IPS DF 19.7 (cell line): ENCODE results near the gene CCR5AS.
A peak's percentile ranks its signal among the peaks of the same experiment; 100 is the strongest.

Source experiments
- DNase-seq: peaks from one replicate; pipeline ENCODE4 v3.0.0-alpha.2; 2013; ENCODE audit warnings: low read depth, low spot score

CCR5AS gene

DNA sequence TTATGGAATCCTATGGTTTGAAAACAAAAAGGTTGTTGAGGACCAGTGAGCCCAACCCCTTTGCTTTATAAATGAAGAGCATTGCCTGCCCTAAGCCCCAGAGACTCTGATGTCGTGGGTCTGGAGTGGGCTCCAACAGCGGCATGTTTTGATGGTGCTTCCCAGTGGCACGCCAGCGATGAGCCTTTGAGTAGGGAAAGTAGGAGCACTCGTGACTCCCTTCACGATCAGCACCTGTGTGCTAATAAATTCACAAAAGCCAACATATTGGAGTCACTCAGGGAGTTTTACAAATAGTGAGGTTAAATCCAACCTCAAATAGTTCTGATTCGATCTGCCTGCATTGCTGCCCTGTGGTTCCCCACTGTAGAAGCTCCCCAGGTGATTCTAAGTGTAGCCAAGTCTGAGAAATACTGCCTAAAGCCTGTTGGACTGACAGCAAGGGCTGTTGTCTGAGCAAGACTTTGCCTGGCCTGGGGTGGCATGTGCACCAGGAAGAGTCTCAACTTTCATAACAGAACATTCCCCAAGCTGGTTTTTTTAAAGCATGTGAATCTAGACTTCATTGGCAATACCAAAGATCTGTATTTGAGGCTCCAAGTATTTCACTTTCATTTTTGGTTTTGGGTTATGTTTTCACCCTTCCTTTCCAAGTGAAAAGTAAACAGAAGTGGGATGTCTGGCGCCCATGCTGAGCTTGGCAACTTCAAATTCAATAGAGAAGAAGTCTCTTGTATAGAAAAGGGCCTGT is 26.2 kb downstream of the CCR5AS start:
- no peak for DNase-seq

DNA sequence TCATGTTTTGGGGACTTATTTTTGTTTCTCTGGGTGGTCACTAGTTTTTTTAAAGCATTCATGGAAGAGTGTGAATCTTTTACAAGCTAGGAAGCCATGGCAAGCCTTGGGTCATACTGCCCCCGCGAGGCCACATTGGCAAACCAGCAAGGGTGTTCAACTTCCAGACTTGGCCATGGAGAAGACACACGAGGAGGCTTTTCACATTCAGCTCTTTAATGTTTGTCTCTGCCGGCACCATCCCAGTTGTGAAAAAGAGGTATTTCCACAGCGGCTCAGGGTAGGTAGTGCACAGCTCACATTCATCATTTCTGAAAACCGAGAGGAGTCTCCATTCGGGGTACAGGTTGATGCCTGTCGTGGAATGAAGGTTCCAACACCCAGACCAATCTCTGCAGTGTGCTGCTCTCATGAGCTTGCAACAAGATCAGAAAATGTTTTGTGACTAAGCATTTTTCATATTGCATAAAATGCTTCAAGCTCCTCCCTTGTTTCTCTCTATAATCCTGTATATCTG is 28.4 kb downstream of the CCR5AS start:
- DNase-seq: peak; percentile 48

DNA sequence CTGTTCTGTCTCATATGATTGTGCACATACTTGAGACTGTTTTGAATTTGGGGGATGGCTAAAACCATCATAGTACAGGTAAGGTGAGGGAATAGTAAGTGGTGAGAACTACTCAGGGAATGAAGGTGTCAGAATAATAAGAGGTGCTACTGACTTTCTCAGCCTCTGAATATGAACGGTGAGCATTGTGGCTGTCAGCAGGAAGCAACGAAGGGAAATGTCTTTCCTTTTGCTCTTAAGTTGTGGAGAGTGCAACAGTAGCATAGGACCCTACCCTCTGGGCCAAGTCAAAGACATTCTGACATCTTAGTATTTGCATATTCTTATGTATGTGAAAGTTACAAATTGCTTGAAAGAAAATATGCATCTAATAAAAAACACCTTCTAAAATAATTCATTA is 31.1 kb downstream of the CCR5AS start:
- no peak for DNase-seq

DNA sequence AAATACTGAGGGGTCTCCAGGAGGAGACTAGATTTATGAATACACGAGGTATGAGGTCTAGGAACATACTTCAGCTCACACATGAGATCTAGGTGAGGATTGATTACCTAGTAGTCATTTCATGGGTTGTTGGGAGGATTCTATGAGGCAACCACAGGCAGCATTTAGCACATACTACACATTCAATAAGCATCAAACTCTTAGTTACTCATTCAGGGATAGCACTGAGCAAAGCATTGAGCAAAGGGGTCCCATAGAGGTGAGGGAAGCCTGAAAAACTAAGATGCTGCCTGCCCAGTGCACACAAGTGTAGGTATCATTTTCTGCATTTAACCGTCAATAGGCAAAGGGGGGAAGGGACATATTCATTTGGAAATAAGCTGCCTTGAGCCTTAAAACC is 31.6 kb downstream of the CCR5AS start:
- DNase-seq: no peak

DNA sequence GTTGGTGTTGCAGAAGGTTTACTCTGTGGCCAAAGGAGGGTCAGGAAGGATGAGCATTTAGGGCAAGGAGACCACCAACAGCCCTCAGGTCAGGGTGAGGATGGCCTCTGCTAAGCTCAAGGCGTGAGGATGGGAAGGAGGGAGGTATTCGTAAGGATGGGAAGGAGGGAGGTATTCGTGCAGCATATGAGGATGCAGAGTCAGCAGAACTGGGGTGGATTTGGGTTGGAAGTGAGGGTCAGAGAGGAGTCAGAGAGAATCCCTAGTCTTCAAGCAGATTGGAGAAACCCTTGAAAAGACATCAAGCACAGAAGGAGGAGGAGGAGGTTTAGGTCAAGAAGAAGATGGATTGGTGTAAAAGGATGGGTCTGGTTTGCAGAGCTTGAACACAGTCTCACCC is 32.1 kb downstream of the CCR5AS start:
- no peak for DNase-seq

DNA sequence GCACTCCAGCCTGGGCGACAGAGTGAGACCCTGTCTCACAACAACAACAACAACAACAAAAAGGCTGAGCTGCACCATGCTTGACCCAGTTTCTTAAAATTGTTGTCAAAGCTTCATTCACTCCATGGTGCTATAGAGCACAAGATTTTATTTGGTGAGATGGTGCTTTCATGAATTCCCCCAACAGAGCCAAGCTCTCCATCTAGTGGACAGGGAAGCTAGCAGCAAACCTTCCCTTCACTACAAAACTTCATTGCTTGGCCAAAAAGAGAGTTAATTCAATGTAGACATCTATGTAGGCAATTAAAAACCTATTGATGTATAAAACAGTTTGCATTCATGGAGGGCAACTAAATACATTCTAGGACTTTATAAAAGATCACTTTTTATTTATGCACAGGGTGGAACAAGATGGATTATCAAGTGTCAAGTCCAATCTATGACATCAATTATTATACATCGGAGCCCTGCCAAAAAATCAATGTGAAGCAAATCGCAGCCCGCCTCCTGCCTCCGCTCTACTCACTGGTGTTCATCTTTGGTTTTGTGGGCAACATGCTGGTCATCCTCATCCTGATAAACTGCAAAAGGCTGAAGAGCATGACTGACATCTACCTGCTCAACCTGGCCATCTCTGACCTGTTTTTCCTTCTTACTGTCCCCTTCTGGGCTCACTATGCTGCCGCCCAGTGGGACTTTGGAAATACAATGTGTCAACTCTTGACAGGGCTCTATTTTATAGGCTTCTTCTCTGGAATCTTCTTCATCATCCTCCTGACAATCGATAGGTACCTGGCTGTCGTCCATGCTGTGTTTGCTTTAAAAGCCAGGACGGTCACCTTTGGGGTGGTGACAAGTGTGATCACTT is 34.1 kb downstream of the CCR5AS start:
- DNase-seq: no peak

DNA sequence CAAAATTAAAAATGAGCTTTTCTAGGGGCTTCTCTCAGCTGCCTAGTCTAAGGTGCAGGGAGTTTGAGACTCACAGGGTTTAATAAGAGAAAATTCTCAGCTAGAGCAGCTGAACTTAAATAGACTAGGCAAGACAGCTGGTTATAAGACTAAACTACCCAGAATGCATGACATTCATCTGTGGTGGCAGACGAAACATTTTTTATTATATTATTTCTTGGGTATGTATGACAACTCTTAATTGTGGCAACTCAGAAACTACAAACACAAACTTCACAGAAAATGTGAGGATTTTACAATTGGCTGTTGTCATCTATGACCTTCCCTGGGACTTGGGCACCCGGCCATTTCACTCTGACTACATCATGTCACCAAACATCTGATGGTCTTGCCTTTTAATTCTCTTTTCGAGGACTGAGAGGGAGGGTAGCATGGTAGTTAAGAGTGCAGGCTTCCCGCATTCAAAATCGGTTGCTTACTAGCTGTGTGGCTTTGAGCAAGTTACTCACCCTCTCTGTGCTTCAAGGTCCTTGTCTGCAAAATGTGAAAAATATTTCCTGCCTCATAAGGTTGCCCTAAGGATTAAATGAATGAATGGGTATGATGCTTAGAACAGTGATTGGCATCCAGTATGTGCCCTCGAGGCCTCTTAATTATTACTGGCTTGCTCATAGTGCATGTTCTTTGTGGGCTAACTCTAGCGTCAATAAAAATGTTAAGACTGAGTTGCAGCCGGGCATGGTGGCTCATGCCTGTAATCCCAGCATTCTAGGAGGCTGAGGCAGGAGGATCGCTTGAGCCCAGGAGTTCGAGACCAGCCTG is 35.1 kb downstream of the CCR5AS start:
- no peak for DNase-seq

DNA sequence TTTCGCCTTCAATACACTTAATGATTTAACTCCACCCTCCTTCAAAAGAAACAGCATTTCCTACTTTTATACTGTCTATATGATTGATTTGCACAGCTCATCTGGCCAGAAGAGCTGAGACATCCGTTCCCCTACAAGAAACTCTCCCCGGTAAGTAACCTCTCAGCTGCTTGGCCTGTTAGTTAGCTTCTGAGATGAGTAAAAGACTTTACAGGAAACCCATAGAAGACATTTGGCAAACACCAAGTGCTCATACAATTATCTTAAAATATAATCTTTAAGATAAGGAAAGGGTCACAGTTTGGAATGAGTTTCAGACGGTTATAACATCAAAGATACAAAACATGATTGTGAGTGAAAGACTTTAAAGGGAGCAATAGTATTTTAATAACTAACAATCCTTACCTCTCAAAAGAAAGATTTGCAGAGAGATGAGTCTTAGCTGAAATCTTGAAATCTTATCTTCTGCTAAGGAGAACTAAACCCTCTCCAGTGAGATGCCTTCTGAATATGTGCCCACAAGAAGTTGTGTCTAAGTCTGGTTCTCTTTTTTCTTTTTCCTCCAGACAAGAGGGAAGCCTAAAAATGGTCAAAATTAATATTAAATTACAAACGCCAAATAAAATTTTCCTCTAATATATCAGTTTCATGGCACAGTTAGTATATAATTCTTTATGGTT is 35.9 kb downstream of the CCR5AS start, which contains the start of gene CCR5:
TSS of gene CCR5 (plus strand) at position 108 of the 680 bp plus-strand sequence. CDS start 1,957 bp downstream, outside the sequence.
- DNase-seq: no peak

DNA sequence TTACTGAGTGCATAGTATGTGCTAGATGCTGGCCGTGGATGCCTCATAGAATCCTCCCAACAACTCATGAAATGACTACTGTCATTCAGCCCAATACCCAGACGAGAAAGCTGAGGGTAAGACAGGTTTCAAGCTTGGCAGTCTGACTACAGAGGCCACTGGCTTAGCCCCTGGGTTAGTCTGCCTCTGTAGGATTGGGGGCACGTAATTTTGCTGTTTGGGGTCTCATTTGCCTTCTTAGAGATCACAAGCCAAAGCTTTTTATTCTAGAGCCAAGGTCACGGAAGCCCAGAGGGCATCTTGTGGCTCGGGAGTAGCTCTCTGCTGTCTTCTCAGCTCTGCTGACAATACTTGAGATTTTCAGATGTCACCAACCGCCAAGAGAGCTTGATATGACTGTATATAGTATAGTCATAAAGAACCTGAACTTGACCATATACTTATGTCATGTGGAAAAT is 37.2 kb downstream of the CCR5AS start:
- no peak for DNase-seq

DNA sequence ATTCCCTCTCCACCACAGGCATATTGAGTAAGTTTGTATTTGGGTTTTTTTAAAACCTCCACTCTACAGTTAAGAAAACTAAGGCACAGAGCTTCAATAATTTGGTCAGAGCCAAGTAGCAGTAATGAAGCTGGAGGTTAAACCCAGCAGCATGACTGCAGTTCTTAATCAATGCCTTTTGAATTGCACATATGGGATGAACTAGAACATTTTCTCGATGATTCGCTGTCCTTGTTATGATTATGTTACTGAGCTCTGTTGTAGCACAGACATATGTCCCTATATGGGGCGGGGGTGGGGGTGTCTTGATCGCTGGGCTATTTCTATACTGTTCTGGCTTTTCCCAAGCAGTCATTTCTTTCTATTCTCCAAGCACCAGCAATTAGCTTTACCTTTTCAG is 37.7 kb downstream of the CCR5AS start:
- DNase-seq: no peak

DNA sequence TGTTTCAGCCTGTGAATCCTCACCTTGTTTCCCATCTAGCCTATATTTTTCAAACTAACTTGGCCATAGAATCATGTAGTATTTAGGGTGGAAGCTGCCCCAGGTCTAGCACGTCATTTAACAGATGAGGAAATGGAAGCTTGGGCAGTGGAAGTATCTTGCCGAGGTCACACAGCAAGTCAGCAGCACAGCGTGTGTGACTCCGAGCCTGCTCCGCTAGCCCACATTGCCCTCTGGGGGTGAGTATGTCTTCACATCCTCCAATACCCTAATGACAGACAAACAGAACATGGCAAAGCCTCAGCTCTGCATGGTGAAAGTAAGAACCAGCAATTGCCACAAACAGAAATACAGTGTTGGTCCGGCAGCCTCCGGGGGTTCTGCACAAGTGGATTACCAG is 38.3 kb downstream of the CCR5AS start:
- DNase-seq: peak; percentile 35

DNA sequence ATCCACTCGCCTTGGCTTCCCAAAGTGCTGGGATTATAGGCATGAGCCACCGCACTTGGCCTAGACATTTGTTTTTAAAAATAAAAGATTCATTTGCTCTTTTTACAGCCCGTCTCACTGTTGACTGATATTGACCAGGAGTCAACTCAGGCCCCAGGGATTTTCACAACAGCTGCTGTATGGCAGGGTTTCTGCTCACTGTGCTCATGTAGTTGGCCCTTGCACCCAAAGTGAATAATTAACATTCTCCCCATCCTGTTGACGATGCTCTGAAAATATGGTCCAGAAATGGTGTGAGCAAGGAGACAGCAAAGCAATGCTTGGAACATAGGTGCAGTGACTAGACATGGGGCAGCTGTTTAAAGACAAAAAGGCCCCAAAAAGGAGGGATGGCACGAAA is 39.1 kb downstream of the CCR5AS start:
- no peak for DNase-seq

DNA sequence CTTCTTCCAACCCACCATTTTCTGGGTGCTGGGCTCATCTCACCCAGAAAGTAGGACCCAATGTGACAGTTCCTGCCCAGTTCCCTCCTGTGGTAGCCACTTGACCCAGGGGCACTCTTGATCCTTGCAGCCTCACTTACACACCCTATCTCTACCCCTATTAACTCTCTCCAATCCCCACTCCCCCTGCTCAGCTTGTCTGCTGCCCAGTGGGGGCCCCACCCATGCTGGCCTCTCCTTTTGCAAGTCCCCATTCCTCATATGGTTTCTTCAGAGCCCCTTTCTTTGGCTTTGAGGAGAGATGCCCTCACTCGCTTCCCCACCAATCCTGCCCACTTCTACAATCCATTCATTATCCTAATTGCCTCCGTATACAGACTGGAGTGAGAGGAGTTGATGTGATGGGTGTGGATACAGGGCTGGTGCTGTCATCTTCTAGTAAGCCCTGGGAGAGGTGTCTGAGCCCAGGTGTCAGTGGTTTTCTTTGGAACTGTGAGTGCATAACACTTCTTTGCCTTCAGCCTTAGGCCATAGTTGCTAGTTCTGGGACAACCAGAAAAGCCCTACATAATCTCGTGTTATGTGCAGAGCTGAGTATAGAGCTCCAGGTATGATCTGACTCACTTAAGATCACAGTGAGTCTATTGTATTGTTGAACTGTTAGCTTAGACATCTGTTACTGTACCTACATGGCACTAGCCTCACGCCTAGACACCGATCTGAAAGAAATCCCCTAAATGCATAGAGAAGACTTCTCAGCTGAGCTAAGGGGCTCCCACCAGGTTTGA is 40.9 kb downstream of the CCR5AS start:
- no peak for DNase-seq

DNA sequence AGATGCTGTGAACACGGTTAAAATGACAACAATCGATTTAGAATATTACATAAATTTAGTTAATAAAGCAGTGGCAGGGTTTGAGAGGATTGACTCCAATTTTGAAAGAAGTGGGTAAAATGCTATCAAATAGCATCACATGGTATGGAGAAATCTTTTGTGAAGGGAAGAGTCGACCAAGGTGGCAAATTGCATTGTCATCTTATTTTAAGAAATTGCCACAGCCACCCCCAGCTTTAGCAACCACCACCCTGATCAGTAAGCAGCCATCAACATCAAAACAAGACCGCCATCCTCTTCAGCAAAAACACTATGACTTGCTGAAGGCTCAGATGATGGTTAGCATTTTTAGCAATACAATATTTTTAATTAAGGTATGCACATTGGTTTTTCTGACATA is 41.8 kb downstream of the CCR5AS start:
- DNase-seq: no peak

DNA sequence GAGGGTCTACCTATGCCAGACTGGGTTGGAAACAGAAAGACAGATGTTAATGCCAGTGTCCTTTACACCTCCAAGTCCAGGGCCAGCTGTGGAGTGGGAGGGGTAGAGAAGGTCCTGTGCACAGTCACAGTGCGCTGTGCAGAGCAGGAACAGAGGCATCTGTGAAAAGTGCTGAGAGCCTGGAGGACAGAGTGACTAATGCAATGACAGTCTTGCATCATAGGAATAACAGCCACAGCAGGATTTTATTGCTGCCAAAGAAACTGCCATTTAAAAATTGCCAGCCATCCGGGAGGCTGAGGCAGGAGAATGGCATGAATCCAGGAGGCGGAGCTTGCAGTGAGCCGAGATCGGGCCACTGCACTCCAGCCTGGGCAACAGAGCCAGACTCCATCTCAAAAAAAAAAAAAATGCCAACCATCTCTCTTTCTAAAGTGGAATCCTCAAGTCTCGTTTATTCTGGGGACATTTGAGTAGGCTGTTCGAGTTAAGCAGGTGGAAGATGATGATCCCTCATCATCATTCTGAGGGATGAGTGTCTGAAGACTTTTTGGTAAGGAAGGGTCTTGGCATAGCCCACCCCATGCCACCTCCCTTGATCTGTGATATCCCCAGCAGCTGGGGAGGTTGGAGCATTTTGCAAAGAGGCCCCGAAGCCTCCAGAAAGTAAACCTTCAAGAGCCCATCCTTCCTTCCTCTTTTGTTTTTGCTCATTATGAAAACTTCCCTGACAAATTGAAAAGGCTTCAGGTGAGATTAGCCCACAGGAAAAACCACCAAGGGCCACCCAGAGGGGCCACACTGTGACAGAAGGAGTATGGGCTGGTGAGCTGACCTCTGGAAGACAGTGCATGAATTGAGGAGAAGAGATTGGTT is 45.2 kb downstream of the CCR5AS start:
- no peak for DNase-seq

DNA sequence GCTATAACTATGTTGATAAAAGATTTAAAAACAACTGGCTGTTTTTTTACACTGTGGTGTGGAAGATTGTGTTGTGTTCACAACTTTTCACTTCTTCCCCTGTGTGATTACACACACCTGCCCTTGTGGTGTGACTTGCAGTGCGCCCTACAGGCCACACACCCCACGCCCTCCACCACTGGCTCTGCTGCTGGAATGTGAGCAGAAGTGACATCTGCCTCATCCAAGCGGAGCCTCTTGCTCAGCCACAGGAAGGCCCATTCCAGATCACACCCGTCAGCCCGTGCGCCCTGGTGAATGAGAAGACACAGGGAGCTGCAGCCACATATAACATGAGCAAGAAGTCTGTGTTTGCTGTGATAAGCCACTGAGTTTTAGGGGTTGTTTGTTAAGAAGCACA is 46.0 kb downstream of the CCR5AS start:
- no peak for DNase-seq

DNA sequence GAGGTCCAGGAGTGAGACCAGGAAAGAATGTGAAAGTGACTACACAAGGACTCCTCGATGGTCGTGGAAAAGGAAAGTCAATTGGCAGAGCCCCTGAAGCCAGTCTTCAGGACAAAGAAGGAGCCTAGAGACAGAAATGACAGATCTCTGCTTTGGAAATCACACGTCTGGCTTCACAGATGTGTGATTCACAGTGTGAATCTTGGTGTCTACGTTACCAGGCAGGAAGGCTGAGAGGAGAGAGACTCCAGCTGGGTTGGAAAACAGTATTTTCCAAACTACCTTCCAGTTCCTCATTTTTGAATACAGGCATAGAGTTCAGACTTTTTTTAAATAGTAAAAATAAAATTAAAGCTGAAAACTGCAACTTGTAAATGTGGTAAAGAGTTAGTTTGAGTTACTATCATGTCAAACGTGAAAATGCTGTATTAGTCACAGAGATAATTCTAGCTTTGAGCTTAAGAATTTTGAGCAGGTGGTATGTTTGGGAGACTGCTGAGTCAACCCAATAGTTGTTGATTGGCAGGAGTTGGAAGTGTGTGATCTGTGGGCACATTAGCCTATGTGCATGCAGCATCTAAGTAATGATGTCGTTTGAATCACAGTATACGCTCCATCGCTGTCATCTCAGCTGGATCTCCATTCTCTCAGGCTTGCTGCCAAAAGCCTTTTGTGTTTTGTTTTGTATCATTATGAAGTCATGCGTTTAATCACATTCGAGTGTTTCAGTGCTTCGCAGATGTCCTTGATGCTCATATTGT is 47.0 kb downstream of the CCR5AS start:
- no peak for DNase-seq

DNA sequence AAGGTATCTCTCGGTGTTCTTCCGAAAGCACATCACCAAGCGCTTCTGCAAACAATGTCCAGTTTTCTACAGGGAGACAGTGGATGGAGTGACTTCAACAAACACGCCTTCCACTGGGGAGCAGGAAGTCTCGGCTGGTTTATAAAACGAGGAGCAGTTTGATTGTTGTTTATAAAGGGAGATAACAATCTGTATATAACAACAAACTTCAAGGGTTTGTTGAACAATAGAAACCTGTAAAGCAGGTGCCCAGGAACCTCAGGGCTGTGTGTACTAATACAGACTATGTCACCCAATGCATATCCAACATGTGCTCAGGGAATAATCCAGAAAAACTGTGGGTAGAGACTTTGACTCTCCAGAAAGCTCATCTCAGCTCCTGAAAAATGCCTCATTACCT is 48.4 kb downstream of the CCR5AS start:
- no peak for DNase-seq

DNA sequence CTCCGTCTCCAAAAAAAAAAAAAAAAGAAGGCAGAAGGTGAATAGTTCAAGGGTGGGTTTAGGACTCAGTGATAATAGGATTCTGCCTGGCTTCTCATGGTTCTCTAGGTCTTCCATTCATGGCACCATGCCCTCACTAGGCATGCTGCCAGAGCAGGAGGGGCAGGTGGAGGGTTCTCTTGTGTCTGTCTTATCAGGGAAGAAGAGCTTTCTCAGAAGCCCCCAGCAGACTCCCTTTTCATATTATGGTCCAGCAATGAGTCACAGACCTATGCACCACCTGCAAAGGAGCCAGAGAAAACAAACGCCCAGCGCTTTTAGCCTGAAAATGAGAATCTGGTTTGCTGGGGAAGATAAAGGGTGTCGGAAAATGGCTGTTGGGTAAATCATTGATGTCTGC is 50.0 kb downstream of the CCR5AS start:
- no peak for DNase-seq
